Cardiac fibroblast (primary cell): ENCODE measurements around the gene FDX1.
"Not testable (repeated sequence)": the region's sequence is repeated elsewhere in the genome, so short reads cannot be mapped to it uniquely, and the experiment has no call there.

Source experiments
- DNase-seq, 2 donors: peaks; one replicate each; pipeline versions ENCODE4 v3.0.0 to v3.0.0-alpha.2; 2010; ENCODE audit warnings: low read depth in 2 of 2
- H3K4me3 ChIP-seq, 2 donors: replicated peaks in 1 of 2; 1 replicate in 1 of 2; 2 replicates in 1 of 2; pipeline ENCODE4 v1.5.1; 2011; ENCODE audit warnings: low read depth in 2 of 2, low read length in 2 of 2, mild to moderate bottlenecking in 2 of 2, moderate library complexity in 1 of 2
- CTCF ChIP-seq: IDR thresholded peaks from one replicate; pipeline ENCODE4 v1.5.1; 2011; ENCODE audit warnings: low read depth, mild to moderate bottlenecking, low read length, inconsistent platforms

The FDX1 gene

GRCh38 chr11:110409174-110409573 lies 20.6 kb upstream of the FDX1 start:
- DNase-seq: peak; percentile 55 to 56
- no peak for TF ChIP-seq CTCF
- no peak overlapping the region for H3K4me3 ChIP-seq

DNA sequence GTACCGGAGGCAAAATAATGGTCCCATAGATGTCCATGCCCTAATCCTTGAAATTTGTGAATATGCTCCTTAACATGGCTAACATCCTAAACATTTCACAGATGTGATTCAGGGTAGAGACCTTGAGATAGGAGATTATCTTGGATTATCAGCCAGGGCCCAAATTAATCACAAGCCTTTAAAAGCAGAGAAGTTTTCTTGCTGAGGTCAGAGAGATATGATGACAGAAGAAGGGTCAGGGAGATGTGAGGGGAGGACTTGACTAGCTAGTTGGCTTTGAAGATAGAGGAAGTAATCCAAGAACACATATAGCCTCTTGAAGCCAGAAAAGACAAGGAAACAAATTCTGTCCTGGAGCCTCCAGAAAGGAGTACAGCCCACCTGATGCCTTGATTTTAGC lies 19.1 kb upstream of the FDX1 start:
- TF ChIP-seq CTCF: no peak
- no peak overlapping the region for H3K4me3 ChIP-seq

DNA sequence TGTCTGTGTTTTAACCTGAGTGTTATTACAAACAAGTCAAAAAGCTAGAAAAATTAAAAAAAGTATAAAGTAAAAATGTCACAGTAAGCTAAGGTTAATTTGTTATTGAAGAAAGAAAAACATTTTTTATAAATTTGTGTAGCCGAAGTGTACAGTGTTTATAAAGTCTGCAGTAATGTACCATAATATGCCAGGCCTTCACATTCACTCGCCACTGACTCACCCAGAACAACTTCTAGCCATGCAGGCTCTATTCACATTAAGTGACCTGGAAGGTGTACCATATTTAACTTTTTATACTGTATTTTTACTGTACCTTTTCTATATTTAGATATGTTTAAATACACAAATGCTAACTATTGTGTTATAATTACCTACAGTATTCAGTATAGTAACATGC lies 14.7 kb upstream of the FDX1 start:
- no peak for TF ChIP-seq CTCF
- H3K4me3 ChIP-seq: no peak overlapping the region
- no peak for DNase-seq

More for the DNA sequence above, 19.1 kb upstream of the FDX1 start:
- DNase-seq: no peak

DNA sequence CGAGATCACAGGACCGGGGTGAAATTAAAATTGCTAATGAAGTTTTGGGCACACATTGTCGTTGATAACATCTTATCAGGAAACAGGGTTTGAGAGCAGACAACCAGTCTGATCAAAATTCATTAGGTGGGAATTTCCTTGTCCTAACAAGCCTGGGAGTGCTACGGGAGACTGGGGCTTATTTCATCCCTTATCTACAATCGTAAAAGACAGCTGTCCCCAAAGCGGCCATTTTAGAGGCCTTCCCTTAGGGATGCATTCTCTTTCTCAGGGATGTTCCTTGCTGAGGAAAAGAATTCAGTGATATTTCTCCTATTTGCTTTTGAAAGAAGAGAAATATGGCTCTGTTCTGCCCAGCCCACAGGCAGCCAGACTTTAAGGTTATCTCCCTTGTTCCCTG lies 8.1 kb upstream of the FDX1 start:
- DNase-seq, H3K4me3 ChIP-seq: not testable (repeated sequence)

- no peak for TF ChIP-seq CTCF
- no peak overlapping the region for H3K4me3 ChIP-seq
- no peak for DNase-seq
Observed at GRCh38 chr11:110422306-110422905, 7.3 kb upstream of the FDX1 start.

DNA sequence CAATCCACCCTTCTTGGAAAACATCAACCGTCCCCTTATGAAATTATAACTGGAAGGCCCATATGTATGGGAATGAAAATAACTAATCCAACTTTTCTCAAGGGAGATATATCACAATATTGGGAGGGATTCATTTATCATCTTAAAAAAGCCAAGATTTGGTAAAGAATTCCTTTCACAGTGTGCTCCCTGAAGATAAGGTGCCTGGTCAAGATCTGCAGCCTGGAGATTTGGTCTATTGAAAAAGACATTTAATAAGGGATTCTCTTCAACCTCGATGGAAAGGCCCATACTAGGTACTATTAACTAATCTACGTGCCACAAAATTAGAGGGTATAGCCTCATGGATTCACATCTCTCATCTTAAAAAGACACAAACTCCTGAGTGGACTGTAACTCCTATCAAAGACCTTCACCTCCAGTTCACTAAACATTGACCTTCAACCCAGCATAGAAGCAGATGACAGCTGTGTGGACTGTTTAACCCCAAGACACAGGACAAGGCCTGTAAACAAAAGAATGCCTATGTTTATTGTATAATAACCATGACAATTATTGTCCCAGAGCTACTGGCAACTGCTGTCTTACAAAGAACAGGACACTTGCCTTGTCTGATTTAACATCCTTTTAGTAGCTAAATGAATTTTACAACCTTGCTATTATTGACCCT lies 4.8 kb upstream of the FDX1 start:
- DNase-seq: no peak
- TF ChIP-seq CTCF: no peak
- H3K4me3 ChIP-seq: no peak overlapping the region

DNA sequence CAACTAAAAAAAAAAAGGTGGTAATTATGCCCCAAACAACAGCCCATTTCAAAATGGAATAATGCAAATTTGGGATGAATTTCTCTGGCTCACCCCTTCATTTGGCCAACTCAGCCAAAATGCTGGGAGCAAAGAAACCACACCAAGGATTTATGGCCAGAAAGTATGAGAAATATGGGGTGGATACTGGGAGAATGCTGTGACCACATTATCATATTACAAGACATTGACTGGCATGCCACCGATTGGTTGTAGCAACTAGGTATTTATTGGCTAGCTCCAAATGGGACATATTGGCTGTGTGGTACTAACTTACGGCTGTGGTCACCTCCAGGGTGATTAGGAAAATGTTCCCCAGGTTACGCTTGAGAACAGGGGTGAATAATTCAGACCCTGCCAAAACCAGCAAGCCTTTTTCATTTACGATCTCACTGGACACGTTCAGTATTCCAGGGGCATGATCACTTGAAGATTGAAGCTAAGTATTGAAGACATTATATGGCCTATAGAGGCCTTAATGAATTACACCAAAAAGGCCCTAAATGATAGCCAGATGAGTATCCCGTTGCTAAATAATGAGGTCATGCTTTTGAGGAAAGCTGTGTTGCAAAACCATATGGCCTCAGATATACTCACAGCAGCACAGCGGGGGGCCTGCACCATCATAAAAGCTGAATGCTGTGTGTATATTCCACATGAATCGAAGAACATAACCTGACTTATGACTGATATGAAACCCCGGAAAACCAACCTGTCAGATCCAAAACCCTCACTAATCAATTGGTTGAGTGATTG lies 3.8 kb upstream of the FDX1 start:
- TF ChIP-seq CTCF: no peak
- DNase-seq: peak; percentile 46 to 48
- H3K4me3 ChIP-seq: no peak overlapping the region
